GM12878 (cell line): ENCODE data around the gene EIF2S1. TPM values are rescaled to one million over a fixed set of nuclear protein-coding genes. Genes with fewer than 3 reads are reported as not detected.

Experiments used
- ATAC-seq: fragments of 200-7000 bp; cut with Tn5 transposase; 3 replicates; pipeline ENCODE4 v1.9.1; 2020; ENCODE audit warnings: mild to moderate bottlenecking, moderate library complexity
- BruUV-seq: library from RNA; stranded (reverse); fragments of 400-500 nt; replicated peaks from 2 replicates; lab custom pipeline; 2021; lab: Mats Ljungman, UMichigan
- CTCF ChIA-PET: fragments of 300-600 bp; sonication (Branson Sonifier 250); formaldehyde crosslinking; extraction: SDS; loops from one replicate; lab custom pipeline; 2021; ENCODE audit warnings: inconsistent platforms; lab: Yijun Ruan, JAX
- POLR2A ChIA-PET: fragments of 350-600 bp; formaldehyde crosslinking; extraction: SDS; loops from one replicate; lab custom pipeline; 2021; ENCODE audit warnings: inconsistent platforms; lab: Charles Lee
- RAD21 ChIA-PET: fragments of 300-600 bp; sonication (Branson Sonifier 250); formaldehyde crosslinking; loops from one replicate; lab custom pipeline; 2023; ENCODE audit warnings: antibody characterized with exemption; ENCODE audit not compliant: unreplicated experiment; lab: Charles Lee
- SMC1A ChIA-PET: fragments of 300-600 bp; sonication (Branson Sonifier 250); formaldehyde crosslinking; loops from one replicate; lab custom pipeline; 2023; ENCODE audit not compliant: unreplicated experiment, uncharacterized antibody; lab: Charles Lee
- DNase-seq: peaks from one replicate; pipeline ENCODE4 v3.0.0-alpha.2; 2011; ENCODE audit warnings: low read depth, low spot score
- FAIRE-seq: peaks from 3 replicates; lab custom pipeline; 2011; peaks lifted over from hg19 to GRCh38; lab: Jason Lieb, UNC
- H2AFZ ChIP-seq: 2 replicates; pipeline ENCODE4 v1.6.0; 2011; ENCODE audit warnings: low read depth, low read length, control low read depth; ENCODE audit not compliant: control insufficient read depth
- H3K27ac ChIP-seq: 2 replicates; pipeline ENCODE4 v1.5.1; 2011; ENCODE audit warnings: control low read depth; ENCODE audit not compliant: control insufficient read depth, insufficient read depth
- H3K27me3 ChIP-seq, 2 experiments: replicated peaks in 1 of 2; 2 replicates each; pipeline versions ENCODE4 v1.6.0 to v1.6.1; 2011; ENCODE audit warnings: low read length in 1 of 2; ENCODE audit not compliant: control insufficient read depth in 2 of 2, insufficient read depth in 2 of 2
- H3K36me3 ChIP-seq, 2 experiments: 2 replicates each; pipeline ENCODE4 v1.5.1; 2011; ENCODE audit warnings: low read length in 1 of 2; ENCODE audit not compliant: control insufficient read depth in 2 of 2, insufficient read depth in 2 of 2
- H3K4me1 ChIP-seq: 2 replicates; pipeline ENCODE4 v1.6.1; 2011; ENCODE audit warnings: mild to moderate bottlenecking, low read length, moderate library complexity, mixed read lengths; ENCODE audit not compliant: control insufficient read depth, insufficient read depth
- H3K4me2 ChIP-seq: 2 replicates; pipeline ENCODE4 v1.6.0; 2011; ENCODE audit warnings: control low read depth; ENCODE audit not compliant: control insufficient read depth, insufficient read depth
- H3K4me3 ChIP-seq: fragments of 200-600 bp; sonication (generic); 2 replicates; pipeline ENCODE4 v1.5.1; 2016
- H3K79me2 ChIP-seq: 2 replicates; pipeline ENCODE4 v1.6.0; 2011; ENCODE audit warnings: low read length; ENCODE audit not compliant: control insufficient read depth, insufficient read depth
- H3K9ac ChIP-seq: 2 replicates; pipeline ENCODE4 v1.8.0; 2011; ENCODE audit warnings: low read length, control low read depth, mixed read lengths; ENCODE audit not compliant: control insufficient read depth, insufficient read depth
- H3K9me3 ChIP-seq: replicated peaks from 3 replicates; pipeline ENCODE4 v1.5.1; 2011; ENCODE audit warnings: mild to moderate bottlenecking, low read length; ENCODE audit not compliant: control insufficient read depth, insufficient read depth
- H4K20me1 ChIP-seq: 2 replicates; pipeline ENCODE4 v1.6.0; 2011; ENCODE audit not compliant: control insufficient read depth, insufficient read depth
- BACH1 ChIP-seq: fragments of 450-650 bp; IDR thresholded peaks from 2 replicates; pipeline ENCODE4 v1.6.1; 2017; ENCODE audit warnings: mild to moderate bottlenecking, borderline replicate concordance
- BRCA1 ChIP-seq: IDR thresholded peaks from 2 replicates; pipeline ENCODE4 v1.6.1; 2011; ENCODE audit warnings: low read depth, low read length, improper control_type of control experiment
- EED ChIP-seq: sonication (generic); IDR thresholded peaks from 2 replicates; pipeline ENCODE4 v1.6.1; 2016; ENCODE audit warnings: antibody characterized with exemption, low read depth
- EP300 ChIP-seq, 2 experiments: fragments of 150-350 bp in 1 of 2; IDR thresholded peaks; 2 replicates each; pipeline ENCODE4 v1.6.1; 2011 to 2012; ENCODE audit warnings: low read depth in 2 of 2, low read length in 2 of 2, borderline replicate concordance in 1 of 2, improper control_type of control experiment in 1 of 2, inconsistent platforms in 1 of 2; ENCODE audit not compliant: control insufficient read depth in 1 of 2
- GABPA ChIP-seq: IDR thresholded peaks from 2 replicates; pipeline ENCODE4 v1.6.1; 2014; ENCODE audit warnings: antibody characterized with exemption, low read depth, mild to moderate bottlenecking, inconsistent platforms
- HDAC2 ChIP-seq: fragments of 200-600 bp; sonication (generic); IDR thresholded peaks from 2 replicates; pipeline ENCODE4 v1.6.1; 2017
- IRF4 ChIP-seq: IDR thresholded peaks from 2 replicates; pipeline ENCODE4 v1.6.1; 2011; ENCODE audit warnings: low read depth, low read length
- MEF2A ChIP-seq: IDR thresholded peaks from 2 replicates; pipeline ENCODE4 v1.6.1; 2011; ENCODE audit warnings: low read depth, mild to moderate bottlenecking, low read length, moderate library complexity; ENCODE audit not compliant: insufficient read depth
- POLR2A ChIP-seq: IDR thresholded peaks from 2 replicates; pipeline ENCODE4 v1.6.1; 2011; ENCODE audit warnings: low read depth, mild to moderate bottlenecking, low read length
- RUNX3 ChIP-seq: IDR thresholded peaks from 2 replicates; pipeline ENCODE4 v1.6.1; 2012; ENCODE audit warnings: low read length, inconsistent platforms
- SPI1 ChIP-seq: IDR thresholded peaks from 2 replicates; pipeline ENCODE4 v1.6.1; 2011; ENCODE audit warnings: low read depth, mild to moderate bottlenecking, low read length, moderate library complexity, borderline replicate concordance; ENCODE audit not compliant: insufficient read depth
- TCF7 ChIP-seq: IDR thresholded peaks from 2 replicates; pipeline ENCODE4 v1.6.1; 2014; ENCODE audit warnings: antibody characterized with exemption, borderline replicate concordance
- ZNF24 ChIP-seq: fragments of 450-650 bp; IDR thresholded peaks from 2 replicates; pipeline ENCODE4 v1.6.1; 2017; ENCODE audit warnings: antibody characterized with exemption, mild to moderate bottlenecking
- in situ Hi-C: fragments of 300-500 bp; cut with MboI; formaldehyde crosslinking; loops from 9 replicates; pipeline ENCODE4 v1.14.3; 2018; ENCODE audit warnings: mixed read lengths
- intact Hi-C: fragments of 100-400 bp; cut with micrococcal nuclease; formaldehyde crosslinking; loops from one replicate; pipeline ENCODE4 v1.14.2; 2022; ENCODE audit not compliant: unreplicated experiment
- polyA plus RNA-seq, 11 experiments: library from polyadenylated mRNA; depleted of rRNA in 4 of 11; unstranded in 6 of 11; stranded (reverse) in 5 of 11; fragments of >200 nt; fragmentation: Nextera tagmentation in 4 of 11; fragmentation: Illumina TruSeq in 1 of 11; extraction: Ambion mirVana in 4 of 11; extraction: Trizol in 1 of 11; gene quantifications; 1 replicate in 1 of 11; 2 replicates in 10 of 11; pipeline versions ENCODE4 v1.2.1 to v1.2.3, GENCODE V29; 2011 to 2016; ENCODE audit warnings: inconsistent platforms in 2 of 11, missing spikeins in 2 of 11, low read depth in 1 of 11
- total RNA-seq, 4 experiments: library from RNA; depleted of rRNA in 3 of 4; stranded (reverse); fragments of >200 nt in 3 of 4; fragmentation: Illumina TruSeq in 1 of 4; extraction: Trizol in 1 of 4; gene quantifications; 2 replicates each; pipeline versions ENCODE4 v1.2.1 to v1.2.3, GENCODE V29; 2013 to 2021
- TF ChIP-seq, protein P1 (sequence below): fragments of 450-650 bp; IDR thresholded peaks from 2 replicates; pipeline ENCODE4 v1.6.1; 2017; ENCODE audit warnings: borderline replicate concordance
- TF ChIP-seq, protein P2 (sequence below): IDR thresholded peaks from 2 replicates; pipeline ENCODE4 v1.6.1; 2012; ENCODE audit warnings: improper control_type of control experiment, low read depth, low read length; ENCODE audit not compliant: insufficient replicate concordance
- TF ChIP-seq, protein P3 (sequence below), 3 experiments: IDR thresholded peaks in 2 of 3; conservative IDR thresholded peaks in 1 of 3; 2 replicates each; pipeline ENCODE4 v1.5.1; 2011; ENCODE audit warnings: low read depth in 3 of 3, low read length in 3 of 3, mild to moderate bottlenecking in 3 of 3, control low read depth in 2 of 3, moderate library complexity in 2 of 3, inconsistent platforms in 1 of 3, mixed read lengths in 1 of 3; ENCODE audit not compliant: control insufficient read depth in 2 of 3, insufficient read depth in 1 of 3; ENCODE audit errors: extremely low read depth in 1 of 3

Gene EIF2S1
- total and polyA plus RNA-seq, 10 of the 15 experiments (the other 5 are each of a cell fraction or from before 2014, with no cell fraction given), result 155 to 563 (median 262) TPM

DNA sequence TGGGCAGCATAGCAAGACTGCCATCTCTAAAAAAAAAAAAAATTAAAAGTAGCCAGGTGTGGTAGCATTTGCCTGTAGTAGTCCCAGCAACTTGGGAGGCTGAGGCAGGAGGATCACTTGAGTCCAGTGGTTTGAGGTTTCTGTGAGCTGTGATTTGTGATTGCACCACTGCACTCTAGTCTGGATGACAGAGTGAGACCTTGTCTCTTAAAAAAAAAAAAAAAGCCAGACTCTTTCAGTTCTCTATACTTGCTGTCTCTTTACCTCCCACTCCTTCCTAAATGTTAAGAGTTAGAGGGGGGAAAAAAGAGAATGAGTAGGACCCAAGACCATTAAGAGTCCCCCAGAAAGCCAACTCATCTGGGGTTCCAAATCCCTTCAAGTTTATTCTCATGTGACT, 17.8 kb downstream of the EIF2S1 start:
- in situ Hi-C loops (no loop called here), intact Hi-C loops (no loop called here)
- POLR2A ChIA-PET, result interaction anchor here (0.6 to 0.7 kb wide), 3 partner anchors 10 to 219 kb away, joined by 4 to 6 read pairs (median 5); no protein-coding TSS in a partner anchor
- Histone ChIP-seq H4K20me1 (no peaks in the 10 kb centered on the region), H3K4me1 (no peaks in the 10 kb centered on the region), H3K79me2 (peaks cover 1% of the 10 kb centered on the region; the same call in 1 of the 2 replicates), H3K9me3 (no peaks in the 10 kb centered on the region), H3K4me3 (no peak overlapping the region), H3K9ac (no peak overlapping the region), H2AFZ (no peak overlapping the region), H3K27ac (no peak overlapping the region), H3K4me2 (no peak overlapping the region), H3K27me3 (no peaks in the 10 kb centered on the region), H3K36me3 (peaks cover 10 to 35% of the 10 kb centered on the region in 2 experiments)
- CTCF ChIA-PET, result interaction anchor here (1.2 kb wide), 1 partner anchor 754 kb away, joined by 4 read pairs; no protein-coding TSS in a partner anchor
- RAD21 ChIA-PET, result no interaction called here
- SMC1A ChIA-PET, result interaction anchor here (0.9 to 2.1 kb wide), 3 partner anchors 8 to 21 kb away, joined by 3 to 6 read pairs (median 3); no protein-coding TSS in a partner anchor
- no TSS peak for BruUV-seq
- FAIRE-seq, result no peak
- ATAC-seq, result peak; percentile 62
- no peak for DNase-seq
- TF ChIP-seq EED (no peak), TCF7 (no peak), BRCA1 (no peak), SPI1 (peak; percentile 63), MEF2A (0 out of 2 replicates have a peak, but pooled peaks have one; percentile 4), IRF4 (0 out of 2 replicates have a peak, but pooled peaks have one; percentile 38), RUNX3 (peak; percentile 72), BACH1 (no peak), ZNF24 (no peak), GABPA (no peak), EP300 (IDR thresholded peaks at IDR 0.05; ENCODE audit: borderline replicate concordance in 1 of 2, control insufficient read depth in 1 of 2, low read depth in 2 of 2, low read length in 2 of 2) (0 out of 4 replicates have a peak, but pooled peaks of 1 of the 2 experiments have one; percentile 11), HDAC2 (no peak), POLR2A (no peak)
- TF ChIP-seq, protein P1, sequence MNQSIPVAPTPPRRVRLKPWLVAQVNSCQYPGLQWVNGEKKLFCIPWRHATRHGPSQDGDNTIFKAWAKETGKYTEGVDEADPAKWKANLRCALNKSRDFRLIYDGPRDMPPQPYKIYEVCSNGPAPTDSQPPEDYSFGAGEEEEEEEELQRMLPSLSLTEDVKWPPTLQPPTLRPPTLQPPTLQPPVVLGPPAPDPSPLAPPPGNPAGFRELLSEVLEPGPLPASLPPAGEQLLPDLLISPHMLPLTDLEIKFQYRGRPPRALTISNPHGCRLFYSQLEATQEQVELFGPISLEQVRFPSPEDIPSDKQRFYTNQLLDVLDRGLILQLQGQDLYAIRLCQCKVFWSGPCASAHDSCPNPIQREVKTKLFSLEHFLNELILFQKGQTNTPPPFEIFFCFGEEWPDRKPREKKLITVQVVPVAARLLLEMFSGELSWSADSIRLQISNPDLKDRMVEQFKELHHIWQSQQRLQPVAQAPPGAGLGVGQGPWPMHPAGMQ, result no peak
- TF ChIP-seq, protein P2, sequence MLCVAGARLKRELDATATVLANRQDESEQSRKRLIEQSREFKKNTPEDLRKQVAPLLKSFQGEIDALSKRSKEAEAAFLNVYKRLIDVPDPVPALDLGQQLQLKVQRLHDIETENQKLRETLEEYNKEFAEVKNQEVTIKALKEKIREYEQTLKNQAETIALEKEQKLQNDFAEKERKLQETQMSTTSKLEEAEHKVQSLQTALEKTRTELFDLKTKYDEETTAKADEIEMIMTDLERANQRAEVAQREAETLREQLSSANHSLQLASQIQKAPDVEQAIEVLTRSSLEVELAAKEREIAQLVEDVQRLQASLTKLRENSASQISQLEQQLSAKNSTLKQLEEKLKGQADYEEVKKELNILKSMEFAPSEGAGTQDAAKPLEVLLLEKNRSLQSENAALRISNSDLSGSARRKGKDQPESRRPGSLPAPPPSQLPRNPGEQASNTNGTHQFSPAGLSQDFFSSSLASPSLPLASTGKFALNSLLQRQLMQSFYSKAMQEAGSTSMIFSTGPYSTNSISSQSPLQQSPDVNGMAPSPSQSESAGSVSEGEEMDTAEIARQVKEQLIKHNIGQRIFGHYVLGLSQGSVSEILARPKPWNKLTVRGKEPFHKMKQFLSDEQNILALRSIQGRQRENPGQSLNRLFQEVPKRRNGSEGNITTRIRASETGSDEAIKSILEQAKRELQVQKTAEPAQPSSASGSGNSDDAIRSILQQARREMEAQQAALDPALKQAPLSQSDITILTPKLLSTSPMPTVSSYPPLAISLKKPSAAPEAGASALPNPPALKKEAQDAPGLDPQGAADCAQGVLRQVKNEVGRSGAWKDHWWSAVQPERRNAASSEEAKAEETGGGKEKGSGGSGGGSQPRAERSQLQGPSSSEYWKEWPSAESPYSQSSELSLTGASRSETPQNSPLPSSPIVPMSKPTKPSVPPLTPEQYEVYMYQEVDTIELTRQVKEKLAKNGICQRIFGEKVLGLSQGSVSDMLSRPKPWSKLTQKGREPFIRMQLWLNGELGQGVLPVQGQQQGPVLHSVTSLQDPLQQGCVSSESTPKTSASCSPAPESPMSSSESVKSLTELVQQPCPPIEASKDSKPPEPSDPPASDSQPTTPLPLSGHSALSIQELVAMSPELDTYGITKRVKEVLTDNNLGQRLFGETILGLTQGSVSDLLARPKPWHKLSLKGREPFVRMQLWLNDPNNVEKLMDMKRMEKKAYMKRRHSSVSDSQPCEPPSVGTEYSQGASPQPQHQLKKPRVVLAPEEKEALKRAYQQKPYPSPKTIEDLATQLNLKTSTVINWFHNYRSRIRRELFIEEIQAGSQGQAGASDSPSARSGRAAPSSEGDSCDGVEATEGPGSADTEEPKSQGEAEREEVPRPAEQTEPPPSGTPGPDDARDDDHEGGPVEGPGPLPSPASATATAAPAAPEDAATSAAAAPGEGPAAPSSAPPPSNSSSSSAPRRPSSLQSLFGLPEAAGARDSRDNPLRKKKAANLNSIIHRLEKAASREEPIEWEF, result no peak
- TF ChIP-seq, protein P3, sequence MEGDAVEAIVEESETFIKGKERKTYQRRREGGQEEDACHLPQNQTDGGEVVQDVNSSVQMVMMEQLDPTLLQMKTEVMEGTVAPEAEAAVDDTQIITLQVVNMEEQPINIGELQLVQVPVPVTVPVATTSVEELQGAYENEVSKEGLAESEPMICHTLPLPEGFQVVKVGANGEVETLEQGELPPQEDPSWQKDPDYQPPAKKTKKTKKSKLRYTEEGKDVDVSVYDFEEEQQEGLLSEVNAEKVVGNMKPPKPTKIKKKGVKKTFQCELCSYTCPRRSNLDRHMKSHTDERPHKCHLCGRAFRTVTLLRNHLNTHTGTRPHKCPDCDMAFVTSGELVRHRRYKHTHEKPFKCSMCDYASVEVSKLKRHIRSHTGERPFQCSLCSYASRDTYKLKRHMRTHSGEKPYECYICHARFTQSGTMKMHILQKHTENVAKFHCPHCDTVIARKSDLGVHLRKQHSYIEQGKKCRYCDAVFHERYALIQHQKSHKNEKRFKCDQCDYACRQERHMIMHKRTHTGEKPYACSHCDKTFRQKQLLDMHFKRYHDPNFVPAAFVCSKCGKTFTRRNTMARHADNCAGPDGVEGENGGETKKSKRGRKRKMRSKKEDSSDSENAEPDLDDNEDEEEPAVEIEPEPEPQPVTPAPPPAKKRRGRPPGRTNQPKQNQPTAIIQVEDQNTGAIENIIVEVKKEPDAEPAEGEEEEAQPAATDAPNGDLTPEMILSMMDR (IDR thresholded peaks at IDR 0.05 in 2 of 3, conservative IDR thresholded peaks at IDR 0.05 in 1 of 3; ENCODE audit: control insufficient read depth in 2 of 3, extremely low read depth in 1 of 3, insufficient read depth in 1 of 3, low read depth in 3 of 3, low read length in 3 of 3), result no peak
